Left colon (tissue), 2 donors: ENCODE measurements around the gene TIMP2. TPM values are rescaled to one million over a fixed set of nuclear protein-coding genes. Genes with fewer than 3 reads are reported as not detected.

Source experiments
- ATAC-seq: fragments of 200-7000 bp; cut with Tn5 transposase; one replicate; pipeline ENCODE4 v1.9.1; 2020; ENCODE audit warnings: mild to moderate bottlenecking, moderate library complexity
- DNase-seq, 2 donors: peaks; one replicate each; pipeline ENCODE4 v3.0.0-alpha.2; 2020
- intact Hi-C, 2 donors: fragments of 100-400 bp; cut with DNase I in 1 of 2; cut with micrococcal nuclease in 1 of 2; formaldehyde crosslinking; loops; one replicate each; pipeline versions ENCODE4 v1.11.2 to v1.14.0; 2022; cut with DNase I, micrococcal nuclease
- total RNA-seq, 2 donors: library from RNA; stranded (reverse); fragmentation: NEBNext Ultra II Directional; extraction: Animal tissue kit (Norgen Biotek cat#: 25700); gene quantifications; one replicate each; pipeline ENCODE4 v1.2.1, GENCODE V29; 2021
- donor health status: DM: no; HTN: no; CAD: no.
- donor health status: DM: yes; HTN: yes; CAD: no.

Gene TIMP2
- total RNA-seq, 2 donors from 2014 or later: 45.5 to 133 TPM

- no peak for ATAC-seq
- intact Hi-C loops: no loop called here
- no peak for DNase-seq
Measured at GRCh38 chr17:78812855-78813254, 112.3 kb downstream of the TIMP2 start.

- no peak for ATAC-seq
- intact Hi-C loops: no loop called here
- no peak for DNase-seq
Measured at GRCh38 chr17:78808163-78808562, 117.0 kb downstream of the TIMP2 start.

- ATAC-seq (no peak), DNase-seq (no peak)
- intact Hi-C loops: no loop called here
Measured at GRCh38 chr17:78806451-78806850, 118.7 kb downstream of the TIMP2 start.

- ATAC-seq (no peak), DNase-seq (no peak)
- intact Hi-C loops: no loop called here
Measured at GRCh38 chr17:78805301-78805700, 119.9 kb downstream of the TIMP2 start.

- ATAC-seq (no peak), DNase-seq (no peak)
- intact Hi-C loops: no loop called here
Measured at GRCh38 chr17:78804777-78805176, 120.4 kb downstream of the TIMP2 start.

- ATAC-seq (no peak), DNase-seq (no peak)
- intact Hi-C loops: no loop called here
Measured at GRCh38 chr17:78803186-78803845, 121.9 kb downstream of the TIMP2 start.

Other genes starting within 250 kb of the TIMP2 start
- 10 to 100 TPM; 70.6 to 79.0 TPM for gene CYTH1, start 143.1 kb downstream of the TIMP2 start, total RNA-seq
- 10 to 100 TPM; 35.7 to 45.1 TPM for gene USP36, start 84.6 kb downstream of the TIMP2 start, total RNA-seq
- 1 to 10 TPM; 1.1 to 1.3 TPM for gene CEP295NL, start 22.2 kb downstream of the TIMP2 start, total RNA-seq
- gene LGALS3BP, start 54.5 kb upstream of the TIMP2 start, total RNA-seq: 100 to 1,000 TPM; 687 to 857 TPM
- 100 to 1,000 TPM; 302 to 322 TPM for gene CANT1, start 84.4 kb upstream of the TIMP2 start, total RNA-seq
- gene C1QTNF1, start 98.8 kb upstream of the TIMP2 start, total RNA-seq: 10 to 100 TPM; 14.6 to 16.7 TPM
- gene ENGASE, start 149.4 kb upstream of the TIMP2 start, total RNA-seq: 10 to 100 TPM; 85.4 to 89.5 TPM